G401 (cell line): ENCODE results near the gene SSH3. TPM values are rescaled to one million over a fixed set of nuclear protein-coding genes. Genes with fewer than 3 reads are reported as not detected.

ENCODE experiments used
- DNase-seq: peaks from one replicate; pipeline ENCODE4 v3.0.0-alpha.2; 2015; ENCODE audit warnings: low spot score
- in situ Hi-C: cut with HindIII; loops from 2 replicates; pipeline ENCODE4 v1.10.0; 2016; ENCODE audit warnings: low sequenced_read_pairs, mixed read lengths
- total RNA-seq: library from RNA; depleted of rRNA; stranded (reverse); fragments of >200 nt; shearing (Covaris generic); gene quantifications from 2 replicates; pipeline ENCODE4 v1.2.3, GENCODE V29; 2014

The SSH3 gene
- total RNA-seq, 1 experiment from 2014 or later, result 1.8 TPM

DNA sequence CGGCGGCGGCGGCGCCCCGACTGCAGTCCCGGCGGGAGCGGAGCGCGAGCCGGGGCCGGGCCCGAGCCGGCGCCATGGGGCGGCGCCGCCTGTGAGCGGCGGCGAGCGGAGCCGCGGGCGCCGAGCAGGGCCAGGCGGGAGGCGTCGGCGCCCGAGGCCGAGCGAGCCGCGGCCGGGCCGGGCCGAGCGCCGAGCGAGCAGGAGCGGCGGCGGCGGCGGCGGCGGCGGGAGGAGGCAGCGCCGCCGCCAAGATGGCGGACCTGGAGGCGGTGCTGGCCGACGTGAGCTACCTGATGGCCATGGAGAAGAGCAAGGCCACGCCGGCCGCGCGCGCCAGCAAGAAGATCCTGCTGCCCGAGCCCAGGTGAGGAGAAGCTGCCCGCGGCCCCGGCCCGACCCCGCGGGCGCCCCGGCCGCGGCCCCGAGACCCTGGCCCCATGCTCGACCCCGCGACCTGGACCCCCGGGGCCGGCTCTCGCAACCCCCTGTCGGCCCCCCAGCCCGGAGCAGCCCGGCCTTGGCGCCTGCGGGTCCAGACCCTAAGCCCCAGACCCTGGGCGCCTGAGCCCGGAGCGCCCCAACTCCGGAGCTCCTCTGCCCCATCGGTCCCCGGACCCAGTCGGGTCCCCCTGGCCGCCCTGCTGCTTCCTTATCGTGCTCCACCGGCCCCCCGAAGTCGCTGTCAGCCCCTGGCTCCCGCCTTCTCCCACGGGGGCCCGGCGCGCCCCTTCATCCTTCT is 36.7 kb upstream of the SSH3 start, which contains the start of gene GRK2:
Gene GRK2, plus strand, starts transcription at position 25 of the 739 bp plus-strand sequence. Its CDS starts 227 bp downstream, at position 252.
- in situ Hi-C loops, result no loop called here
- peak; percentile 47 for DNase-seq

DNA sequence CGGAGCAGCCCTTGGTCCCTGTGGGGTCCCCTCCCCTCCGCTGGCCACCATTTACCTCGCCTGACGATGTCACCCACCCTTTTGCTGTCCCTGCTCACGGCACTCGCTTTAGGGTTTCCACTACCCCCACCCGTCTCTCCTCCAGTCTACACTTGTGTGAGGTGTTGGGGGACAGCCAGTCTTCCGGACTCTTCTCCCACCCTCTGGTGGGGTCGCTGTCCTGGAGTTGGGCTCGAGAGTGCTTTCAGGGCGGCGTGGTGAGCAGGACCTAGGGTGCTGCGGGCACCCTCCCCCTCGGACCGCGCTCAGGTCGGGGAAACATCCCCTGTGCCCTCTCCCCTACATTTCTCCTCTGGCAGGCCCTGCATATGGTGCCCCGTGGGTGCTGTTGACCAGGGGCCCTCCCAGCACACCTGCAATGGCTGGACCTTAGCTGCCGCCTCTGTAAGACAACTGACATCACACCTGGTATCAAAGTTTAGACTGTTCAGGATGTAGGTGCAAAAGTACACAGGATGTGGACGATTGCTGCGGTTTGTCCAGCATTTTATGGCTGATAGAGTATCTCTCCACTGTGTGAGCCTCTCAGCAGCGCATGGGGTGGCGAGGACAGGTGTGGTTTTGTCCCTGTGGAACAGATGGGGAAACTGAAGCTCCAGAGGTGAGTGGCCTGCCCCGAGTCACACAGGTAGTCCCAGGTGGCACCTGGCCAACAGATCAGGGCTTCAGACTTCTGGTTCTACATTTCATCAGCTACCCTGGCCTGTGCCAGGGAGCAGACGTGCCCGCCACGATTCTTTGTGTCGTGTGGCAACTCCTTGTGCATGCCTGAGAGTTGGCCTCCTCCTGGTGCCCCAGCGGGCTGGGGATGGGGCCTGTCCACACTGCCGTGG is 35.9 kb upstream of the SSH3 start:
- peak; percentile 50 for DNase-seq
- in situ Hi-C loops, result no loop called here

DNA sequence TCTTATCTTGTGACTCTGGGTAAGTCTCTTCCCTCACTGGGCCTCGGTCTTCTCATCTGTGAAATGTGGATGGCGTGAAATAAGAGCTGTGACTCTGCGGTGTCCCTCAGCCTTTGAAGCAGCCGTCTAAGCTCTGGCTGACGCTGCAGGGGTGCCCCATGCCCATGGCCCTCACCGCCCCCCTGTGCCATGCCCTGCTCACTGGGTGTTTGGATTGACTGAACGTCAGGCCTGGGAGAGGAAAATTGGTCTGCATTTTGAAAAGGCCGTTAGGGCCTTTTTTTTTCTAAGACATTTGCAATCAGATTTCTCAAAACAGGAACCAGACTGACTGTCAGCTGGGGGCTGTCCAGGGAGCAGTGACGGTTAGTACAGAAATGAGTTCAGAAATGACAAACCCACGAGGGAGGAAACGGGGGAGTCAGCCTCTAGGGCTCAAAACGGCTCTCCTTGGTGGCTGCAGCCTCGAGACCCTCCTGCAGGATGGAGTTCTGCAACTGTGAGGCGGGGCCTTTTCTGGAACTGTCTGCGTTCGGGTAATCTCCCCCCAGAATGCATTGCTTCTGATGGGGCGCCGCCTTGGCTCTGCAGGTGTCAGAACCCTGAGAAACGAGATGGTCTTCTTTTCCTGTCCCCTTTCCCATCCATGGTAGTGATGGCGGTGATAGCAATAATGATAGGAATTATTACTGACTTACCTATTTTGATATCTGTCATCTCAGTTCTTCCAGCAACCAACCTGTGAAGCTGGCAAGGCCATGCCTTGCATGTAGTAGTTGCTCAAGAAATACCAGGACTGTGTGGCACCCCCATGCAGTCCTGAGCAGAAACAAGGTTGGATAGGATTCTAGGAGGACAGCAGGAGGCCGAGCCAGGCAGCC is 35.0 kb upstream of the SSH3 start:
- in situ Hi-C loops, result no loop called here

DNA sequence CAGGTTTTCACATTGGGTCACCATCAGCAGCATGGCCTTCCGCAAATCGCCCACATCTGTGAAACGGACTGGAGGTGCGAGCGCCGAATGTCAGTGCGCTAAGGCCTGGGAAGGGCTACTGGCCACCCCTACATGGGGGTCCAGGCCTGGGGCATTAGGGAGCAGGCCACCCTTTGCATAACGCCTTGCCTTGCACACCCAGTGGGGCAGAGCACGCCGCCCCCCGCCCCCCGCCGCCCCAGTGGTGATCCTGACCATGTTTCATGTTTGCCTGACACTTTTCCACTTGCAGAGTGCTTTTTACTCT is 34.4 kb upstream of the SSH3 start:
- in situ Hi-C loops, result no loop called here

More for the DNA sequence above, 35.0 kb upstream of the SSH3 start:
- no peak for DNase-seq

DNA sequence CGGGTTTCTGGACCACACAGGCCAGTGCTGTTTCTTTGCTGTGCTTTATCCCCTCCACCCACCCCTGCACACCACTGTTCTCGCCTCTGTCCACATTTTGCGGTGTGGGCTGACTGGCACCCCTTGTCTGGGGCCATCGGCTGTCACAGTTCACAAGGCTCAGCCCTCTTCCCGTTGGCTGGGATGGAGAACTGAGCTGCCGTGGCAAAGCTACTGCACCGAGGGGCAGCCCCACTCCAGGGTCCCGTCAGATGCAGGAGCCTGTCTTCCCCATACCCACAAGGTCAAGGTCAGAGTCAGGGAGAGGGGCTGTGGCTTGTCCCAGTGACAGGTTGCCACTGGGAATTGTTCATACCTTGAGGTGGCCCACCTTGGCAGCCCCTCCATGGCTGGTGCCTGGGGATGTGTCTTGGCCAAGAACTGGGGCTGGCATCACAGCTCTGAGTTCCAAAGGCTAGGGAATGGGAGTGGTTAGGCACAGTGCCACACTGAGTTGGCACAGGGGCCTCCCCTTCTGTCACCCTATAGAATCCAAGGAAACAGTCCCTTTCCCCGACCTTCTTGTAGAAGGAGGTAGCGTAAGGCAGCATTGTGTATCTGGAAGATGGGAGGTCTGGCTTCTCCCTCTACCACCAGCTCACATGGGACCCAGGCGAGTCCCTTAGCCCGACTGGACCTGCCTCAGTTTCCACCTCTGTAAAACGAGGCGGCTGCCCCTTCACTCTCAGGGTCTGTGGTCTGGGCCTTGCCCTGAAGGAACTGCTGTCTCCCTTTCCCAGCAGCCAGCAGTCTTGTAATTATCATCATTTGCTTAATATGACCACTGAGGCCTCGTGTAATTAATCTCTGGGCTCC is 33.7 kb upstream of the SSH3 start:
- peak; percentile 88 for DNase-seq
- in situ Hi-C loops, result no loop called here

More for the DNA sequence above, 34.4 kb upstream of the SSH3 start:
- DNase-seq, result no peak

DNA sequence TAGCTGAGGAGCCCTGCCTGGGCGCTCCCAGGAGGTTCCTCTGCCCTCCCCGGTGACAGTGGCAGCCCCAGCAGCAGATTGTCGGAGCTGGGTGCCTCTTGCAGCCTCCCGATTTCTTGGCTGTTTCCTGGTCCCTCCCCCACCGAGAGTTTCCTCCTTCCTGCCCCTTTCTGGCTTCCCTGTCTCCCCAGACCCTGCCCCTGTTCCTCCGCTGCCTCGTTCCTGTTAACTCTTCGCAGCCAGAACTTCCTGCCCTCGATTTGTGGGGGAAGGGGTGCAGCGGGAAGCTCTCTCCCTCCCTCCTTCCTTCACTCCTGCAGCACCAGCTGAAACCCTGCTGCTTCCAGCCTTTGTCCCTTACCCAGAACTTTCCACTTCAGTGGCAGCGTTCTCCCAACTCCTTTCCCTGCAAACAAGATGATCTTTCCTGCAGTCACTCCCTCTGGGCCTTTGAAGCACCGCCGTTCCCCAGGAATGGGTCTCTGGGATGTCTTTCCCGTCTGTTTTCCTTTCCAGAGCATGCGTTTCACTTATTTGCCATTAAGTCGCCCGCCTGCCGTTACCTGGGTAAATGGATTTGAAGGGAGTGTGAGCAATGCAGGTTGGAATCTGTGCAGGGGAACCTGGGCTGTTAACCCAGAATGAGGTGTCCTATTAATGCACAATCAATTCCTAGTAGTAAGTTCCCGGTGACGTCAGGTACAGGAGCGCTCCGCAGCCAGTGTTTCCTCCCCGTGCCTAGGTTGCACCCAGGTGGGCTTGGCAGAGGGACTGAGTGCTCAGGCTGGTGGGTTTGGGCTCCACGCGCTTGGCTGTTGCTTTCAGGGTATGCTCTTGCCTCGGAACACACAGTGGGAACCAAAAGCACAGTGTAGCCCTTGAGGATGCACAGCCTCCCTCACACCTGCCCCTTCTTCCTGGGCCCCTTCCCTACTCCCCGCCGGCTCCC is 32.8 kb upstream of the SSH3 start:
- peak; percentile 63 for DNase-seq
- in situ Hi-C loops, result no loop called here

DNA sequence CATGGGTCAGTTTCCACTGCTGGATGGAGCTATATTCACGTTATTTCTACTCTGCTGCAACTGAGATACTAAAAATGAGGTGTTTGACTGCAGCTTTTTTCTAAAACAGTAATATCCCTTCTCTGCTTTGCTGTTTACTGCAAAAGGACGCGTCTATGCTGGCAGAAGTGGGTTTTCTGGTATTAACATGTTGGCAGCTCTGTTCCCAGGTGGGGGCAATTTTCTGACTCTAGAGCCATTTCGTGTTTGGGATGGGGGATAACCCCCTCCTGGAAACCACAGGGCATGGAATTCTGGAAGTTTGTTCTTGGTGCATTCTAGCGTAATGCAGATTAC is 32.2 kb upstream of the SSH3 start:
- in situ Hi-C loops, result no loop called here
- DNase-seq, result no peak

DNA sequence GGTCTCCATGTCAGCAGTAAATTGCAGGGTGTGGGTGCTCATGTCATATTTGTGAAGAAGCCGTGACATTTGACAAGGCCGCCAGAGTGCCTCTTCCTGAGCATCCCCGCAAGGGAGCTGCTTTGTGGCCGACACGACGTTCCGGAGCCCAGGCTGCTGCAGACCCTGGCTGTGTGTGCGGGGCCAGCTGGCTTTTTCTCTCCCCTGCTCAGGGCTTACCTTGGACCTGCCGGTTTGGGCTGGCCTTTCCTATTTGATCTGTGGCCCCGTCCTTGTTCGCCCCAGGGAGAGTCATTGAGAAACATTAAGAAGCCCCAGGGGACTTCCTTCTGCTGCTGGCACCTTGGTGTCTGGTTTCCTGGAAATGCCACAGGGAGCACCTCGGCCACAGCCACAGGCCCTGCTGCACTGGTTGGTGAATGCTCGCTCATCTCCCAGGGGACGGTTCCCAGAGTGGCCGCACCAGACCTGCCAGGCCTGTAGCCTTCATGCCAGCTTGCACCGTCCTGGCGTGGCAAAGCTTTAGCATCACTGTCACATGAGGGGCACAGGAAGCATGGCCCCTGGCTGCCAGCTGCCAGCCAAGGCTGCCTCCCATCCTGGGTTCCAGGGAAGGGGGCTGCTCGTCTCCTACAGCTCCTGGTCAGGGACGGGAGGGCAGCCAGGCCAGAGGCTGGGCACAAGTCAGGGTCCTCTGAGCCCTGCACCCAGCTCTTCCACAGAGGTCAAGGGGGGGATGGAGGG is 31.6 kb upstream of the SSH3 start:
- DNase-seq, result peak; percentile 43
- in situ Hi-C loops, result no loop called here

DNA sequence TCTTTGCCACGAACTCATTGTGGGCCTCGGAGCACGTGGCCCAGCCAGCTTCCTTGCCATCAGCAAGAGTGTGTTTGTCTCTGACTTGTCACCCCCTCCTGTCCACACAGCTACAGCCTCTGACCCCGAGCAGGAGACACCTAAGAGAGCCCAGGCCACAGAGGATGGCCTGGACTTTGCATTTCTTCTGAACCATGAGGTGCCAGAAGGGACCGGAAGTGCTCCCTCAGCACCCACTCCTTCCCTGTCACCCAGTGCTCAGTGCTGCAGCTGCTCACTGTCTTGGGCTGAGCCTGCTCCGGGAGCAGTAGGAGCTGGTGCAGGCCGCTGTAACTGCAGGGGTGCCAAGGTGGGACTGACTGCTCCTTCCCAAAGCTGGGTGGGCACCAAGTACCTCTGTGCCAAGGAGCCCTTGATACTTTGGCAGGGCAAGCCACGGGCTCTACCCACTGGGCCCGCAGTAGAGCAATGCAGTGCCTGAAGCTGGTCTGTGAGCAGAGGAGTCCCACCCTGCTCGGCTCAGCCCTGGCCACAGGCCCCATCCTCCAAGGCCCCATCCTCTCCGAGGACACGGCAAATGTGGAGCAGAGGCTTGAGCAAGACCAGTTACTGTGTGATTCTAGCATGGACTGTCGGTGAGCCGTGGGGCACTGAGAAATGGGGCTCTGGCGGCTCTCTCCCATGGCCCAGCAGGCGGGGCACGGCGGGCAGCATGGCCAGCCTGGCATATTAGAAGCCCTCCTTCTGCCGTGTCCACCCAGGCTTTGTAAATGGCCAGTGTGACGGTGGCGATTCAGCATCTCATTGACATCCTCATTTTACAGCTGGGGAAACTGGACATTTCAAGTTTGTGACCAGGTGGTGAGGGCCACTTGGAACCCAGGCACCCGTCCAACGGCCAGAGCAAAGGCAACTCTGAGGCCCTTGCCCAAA is 30.7 kb upstream of the SSH3 start:
- in situ Hi-C loops, result no loop called here
- DNase-seq, result peak; percentile 58

DNA sequence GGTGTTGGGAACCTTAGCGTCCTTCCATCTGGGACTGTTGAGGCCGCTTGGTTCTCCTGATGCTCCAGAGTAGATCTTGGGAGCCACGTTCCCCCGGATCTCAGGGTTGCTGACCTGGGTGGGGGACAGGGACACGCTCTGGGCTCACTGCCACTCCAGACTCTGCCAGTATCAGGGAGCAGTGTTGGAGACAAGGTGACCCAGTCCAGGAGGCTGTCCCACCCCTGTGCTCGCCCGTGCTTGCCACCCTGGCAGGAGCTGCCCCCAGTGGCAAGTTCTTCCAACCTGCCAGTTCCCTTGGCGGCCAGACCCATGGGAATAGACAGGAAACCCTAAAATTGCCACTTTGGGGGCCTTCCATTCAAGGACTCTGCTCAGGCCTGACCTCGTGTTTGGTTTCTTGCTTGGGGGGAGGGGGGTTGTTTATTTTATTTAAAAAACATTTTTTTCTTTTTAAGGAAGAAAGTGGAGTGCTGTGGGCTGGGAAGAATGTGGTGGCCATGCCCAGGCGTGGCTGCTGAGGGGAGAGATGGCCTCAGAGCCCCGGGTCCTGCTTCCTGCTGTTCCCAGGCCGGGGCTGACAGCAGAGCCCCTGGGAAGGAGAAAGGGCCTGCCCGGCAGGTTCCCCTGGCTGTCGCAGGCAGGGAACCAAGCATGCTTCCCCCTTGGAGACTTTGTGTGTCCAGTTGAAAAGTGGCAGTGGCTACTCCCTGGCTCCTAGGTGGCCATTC is 29.9 kb upstream of the SSH3 start:
- in situ Hi-C loops, result no loop called here
- no peak for DNase-seq

DNA sequence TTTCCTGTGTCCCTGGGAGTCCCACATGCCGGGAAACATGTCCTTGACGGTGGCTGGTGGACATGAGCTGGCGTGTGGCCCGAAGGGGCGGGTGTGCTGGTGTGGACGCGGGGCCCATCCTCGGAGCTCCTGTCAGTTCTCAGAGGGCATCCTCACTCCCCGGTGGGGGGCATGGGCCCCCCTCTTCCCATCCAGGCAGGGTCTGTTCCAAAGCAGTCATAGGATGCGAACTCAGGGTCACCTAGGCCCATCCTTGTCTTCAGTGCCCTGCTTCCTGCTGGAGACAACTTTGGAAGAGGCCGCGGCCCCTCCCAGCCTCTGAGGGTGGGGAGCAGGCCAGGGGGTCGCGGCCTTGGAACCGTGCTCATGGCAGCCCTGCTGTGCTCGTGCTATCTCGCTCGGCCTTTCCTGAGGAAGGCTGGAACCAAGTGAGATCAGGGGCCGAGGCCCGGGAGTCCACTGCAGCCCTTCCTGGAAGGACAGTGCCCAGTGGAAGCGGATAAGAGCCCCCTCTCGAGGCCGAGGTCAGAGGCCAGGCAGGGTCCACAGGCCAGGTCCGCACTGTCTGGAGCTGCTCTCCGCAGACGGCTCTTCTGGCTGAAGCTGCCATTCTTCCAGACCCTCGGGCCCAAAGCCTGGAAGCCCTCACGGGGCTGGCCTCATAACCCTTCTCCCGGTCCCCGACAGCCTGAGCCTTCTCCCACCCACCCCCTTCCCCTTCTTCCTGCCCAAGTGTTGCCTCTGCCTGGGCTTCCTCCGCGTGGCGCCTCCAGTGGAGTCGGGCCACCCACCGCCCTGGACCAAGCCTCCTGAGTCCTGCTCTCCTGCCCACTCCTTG is 28.3 kb upstream of the SSH3 start:
- DNase-seq, result peak; percentile 47
- in situ Hi-C loops, result no loop called here

DNA sequence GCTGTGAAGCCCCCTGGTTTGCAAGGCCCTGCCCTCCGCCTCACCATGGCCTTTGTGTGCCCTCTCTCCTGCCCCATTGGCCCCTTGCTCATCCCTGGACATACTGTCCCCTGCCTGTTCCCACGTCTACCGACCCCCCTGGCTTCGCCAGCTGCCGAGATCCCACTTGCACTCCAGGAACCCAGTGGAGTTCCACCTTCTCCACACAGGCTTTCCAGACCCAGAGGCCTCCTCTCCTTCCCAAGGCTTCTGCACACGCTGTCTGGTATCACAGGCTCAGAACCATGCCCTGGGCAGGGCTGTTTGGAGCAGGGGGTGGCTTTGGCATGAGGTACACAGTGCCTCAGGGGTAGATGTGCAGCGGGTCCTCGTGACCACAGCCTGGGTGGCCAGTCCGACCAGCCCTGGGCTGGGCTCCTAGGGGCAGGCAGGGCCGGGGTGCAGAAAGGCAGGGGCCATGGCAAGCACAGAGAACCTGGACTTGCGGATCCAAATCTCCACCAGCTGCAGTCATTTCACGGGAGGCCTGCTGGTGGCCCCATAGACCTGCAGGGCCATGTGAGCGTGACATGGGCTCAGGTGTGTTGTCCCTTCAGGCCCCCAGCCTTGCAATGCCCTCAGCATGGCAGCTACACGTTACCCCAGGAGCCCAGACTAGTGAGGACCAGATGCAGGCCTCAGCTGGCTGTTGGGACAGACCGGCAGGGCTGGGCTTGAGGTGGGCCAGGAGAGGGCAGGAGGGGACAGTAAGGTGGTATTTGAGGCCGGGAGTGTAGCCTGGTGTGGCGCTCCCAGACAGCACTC is 27.5 kb upstream of the SSH3 start:
- DNase-seq, result no peak
- in situ Hi-C loops, result no loop called here

DNA sequence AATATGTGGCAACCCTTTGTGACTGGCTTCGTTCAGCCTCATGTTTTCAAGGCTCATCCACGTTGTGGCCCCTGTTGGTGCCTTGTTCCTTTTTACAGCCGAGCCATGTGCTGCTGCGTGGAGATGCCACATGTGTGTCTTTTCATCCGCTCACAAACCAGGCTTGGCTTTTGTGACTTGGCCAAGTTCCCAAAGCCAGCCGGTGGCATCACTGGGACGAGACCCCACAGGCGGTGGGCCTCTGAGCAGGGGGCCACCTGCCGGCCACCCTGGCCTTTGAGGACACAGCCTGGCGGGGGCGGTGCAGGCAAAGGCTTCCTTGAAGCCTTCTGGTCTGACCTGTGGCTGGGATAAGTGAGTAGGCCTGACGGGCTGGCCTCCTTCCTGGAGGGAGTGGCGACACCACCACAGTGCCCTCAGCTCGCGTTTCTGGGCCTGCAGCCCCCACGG is 26.5 kb upstream of the SSH3 start:
- in situ Hi-C loops, result no loop called here

More for the DNA sequence above, 26.5 kb upstream of the SSH3 start:
- peak; percentile 47 for DNase-seq
